HCT116 (cell line): ENCODE measurements around the gene GDPD5. TPM values are rescaled to one million over a fixed set of nuclear protein-coding genes. Genes with fewer than 3 reads are reported as not detected.

Source experiments
- ATAC-seq: fragments of 200-7000 bp; cut with Tn5 transposase; 2 replicates; pipeline ENCODE4 v1.9.1; 2020; ENCODE audit warnings: mild to moderate bottlenecking, moderate library complexity
- BruUV-seq: library from RNA; stranded (reverse); fragments of 400-500 nt; replicated peaks from 2 replicates; lab custom pipeline; 2021; lab: Mats Ljungman, UMichigan
- CTCF ChIA-PET: fragments of 300-600 bp; sonication (Branson Sonifier 250); formaldehyde crosslinking; loops from one replicate; lab custom pipeline; 2021; ENCODE audit warnings: antibody characterized with exemption; lab: Charles Lee
- POLR2A ChIA-PET: fragments of 300-600, 350-600 bp; sonication (Branson Sonifier 250); formaldehyde crosslinking; loops from one replicate; lab custom pipeline; 2021; ENCODE audit warnings: antibody characterized with exemption; lab: Charles Lee
- RAD21 ChIA-PET, 2 experiments: fragments of 300-600 bp; sonication (Branson Sonifier 250); formaldehyde crosslinking; loops; one replicate each; lab custom pipeline; 2023; ENCODE audit warnings: low total read pairs in 2 of 2; ENCODE audit not compliant: uncharacterized antibody in 2 of 2, unreplicated experiment in 2 of 2, low non-redundant PET in 1 of 2; lab: Charles Lee
- DNase-seq: peaks from one replicate; pipeline ENCODE4 v3.0.0-alpha.2; 2010; ENCODE audit warnings: low read depth, low spot score
- H2AFZ ChIP-seq: fragments of 200-600 bp; shearing (Covaris generic), sonication (generic); 2 replicates; pipeline ENCODE4 v1.6.1; 2017; ENCODE audit warnings: low read depth, mixed run types, mixed read lengths, antibody characterized with exemption, low read length; ENCODE audit not compliant: poor library complexity, severe bottlenecking
- H3K27ac ChIP-seq: 2 replicates; pipeline ENCODE4 v1.5.1; 2012; ENCODE audit warnings: low read depth, low read length
- H3K27me3 ChIP-seq: fragments of 200-600 bp; sonication (generic); 2 replicates; pipeline ENCODE4 v1.6.1; 2016; ENCODE audit warnings: mixed run types, low read length, mixed read lengths; ENCODE audit not compliant: insufficient read depth
- H3K36me3 ChIP-seq, 2 experiments: fragments of 200-500 bp in 1 of 2; fragments of 200-600 bp in 1 of 2; sonication (Bioruptor generic) in 1 of 2; sonication (generic) in 1 of 2; 2 replicates each; pipeline versions ENCODE4 v1.5.1 to v1.6.1; 2014 to 2016; ENCODE audit warnings: low read length in 2 of 2, inconsistent platforms in 1 of 2, mixed read lengths in 1 of 2, mixed run types in 1 of 2; ENCODE audit not compliant: insufficient read depth in 2 of 2, control insufficient read depth in 1 of 2
- H3K4me1 ChIP-seq, 2 experiments: fragments of 200-600 bp in 1 of 2; sonication (generic) in 1 of 2; 2 replicates each; pipeline versions ENCODE4 v1.5.1 to v1.6.1; 2012 to 2017; ENCODE audit warnings: low read length in 2 of 2, inconsistent platforms in 1 of 2, mild to moderate bottlenecking in 1 of 2, mixed read lengths in 1 of 2, mixed run types in 1 of 2, moderate library complexity in 1 of 2; ENCODE audit not compliant: insufficient read depth in 2 of 2, control insufficient read depth in 1 of 2
- H3K4me2 ChIP-seq: fragments of 200-600 bp; sonication (generic); 2 replicates; pipeline ENCODE4 v1.6.1; 2017; ENCODE audit warnings: mixed run types, low read length, mixed read lengths
- H3K4me3 ChIP-seq, 2 experiments: fragments of 200-600 bp in 1 of 2; sonication (generic) in 1 of 2; replicated peaks in 1 of 2; 2 replicates each; pipeline ENCODE4 v1.5.1; 2011 to 2016; ENCODE audit warnings: low read length in 2 of 2, control low read depth in 1 of 2, low read depth in 1 of 2, mild to moderate bottlenecking in 1 of 2, mixed read lengths in 1 of 2, mixed run types in 1 of 2
- H3K79me2 ChIP-seq: fragments of 200-600 bp; sonication (generic); 2 replicates; pipeline ENCODE4 v1.6.1; 2017; ENCODE audit warnings: mild to moderate bottlenecking, mixed run types, low read length, moderate library complexity, mixed read lengths; ENCODE audit not compliant: insufficient read depth
- H3K9ac ChIP-seq: fragments of 200-600 bp; sonication (generic); 2 replicates; pipeline ENCODE4 v1.6.1; 2016; ENCODE audit warnings: low read length, mixed read lengths
- H3K9me2 ChIP-seq: fragments of 200-600 bp; sonication (generic), shearing (Covaris generic); 2 replicates; pipeline ENCODE4 v1.6.1; 2017; ENCODE audit warnings: mixed run types, mild to moderate bottlenecking, moderate library complexity; ENCODE audit not compliant: insufficient read depth
- H3K9me3 ChIP-seq, 2 experiments: fragments of 200-500 bp in 1 of 2; fragments of 200-600 bp in 1 of 2; sonication (Bioruptor generic) in 1 of 2; sonication (generic) in 1 of 2; 2 replicates each; pipeline ENCODE4 v1.6.1; 2014 to 2017; ENCODE audit warnings: low read length in 2 of 2, mixed read lengths in 2 of 2, inconsistent platforms in 1 of 2, low read depth in 1 of 2, mild to moderate bottlenecking in 1 of 2, mixed run types in 1 of 2, moderate library complexity in 1 of 2; ENCODE audit not compliant: control insufficient read depth in 1 of 2, insufficient read depth in 1 of 2
- H4K20me1 ChIP-seq: fragments of 200-600 bp; sonication (generic), shearing (Covaris generic); 2 replicates; pipeline ENCODE4 v1.6.1; 2017; ENCODE audit warnings: mixed run types, mild to moderate bottlenecking, moderate library complexity; ENCODE audit not compliant: insufficient read depth
- CBX3 ChIP-seq: IDR thresholded peaks from 2 replicates; pipeline ENCODE4 v1.6.1; 2012; ENCODE audit warnings: low read depth
- CEBPB ChIP-seq: IDR thresholded peaks from 2 replicates; pipeline ENCODE4 v1.6.1; 2012; ENCODE audit warnings: low read depth
- ELF1 ChIP-seq: IDR thresholded peaks from 2 replicates; pipeline ENCODE4 v1.6.1; 2012; ENCODE audit warnings: low read depth, borderline replicate concordance
- EZH2 ChIP-seq: fragments of 200-600 bp; sonication (generic); IDR thresholded peaks from 2 replicates; pipeline ENCODE4 v1.6.1; 2017; ENCODE audit warnings: antibody characterized with exemption, mixed run types
- EZH2phosphoT487 ChIP-seq: fragments of 200-600 bp; IDR thresholded peaks from 2 replicates; pipeline ENCODE4 v1.6.1; 2018; ENCODE audit warnings: antibody characterized with exemption, borderline replicate concordance
- JUND ChIP-seq: IDR thresholded peaks from 2 replicates; pipeline ENCODE4 v1.6.1; 2012
- POLR2A ChIP-seq: IDR thresholded peaks from 2 replicates; pipeline ENCODE4 v1.7.0; 2011; ENCODE audit warnings: borderline replicate concordance; ENCODE audit not compliant: insufficient read depth, insufficient read length; ENCODE audit errors: extremely low read depth
- POLR2AphosphoS5 ChIP-seq: IDR thresholded peaks from 2 replicates; pipeline ENCODE4 v1.6.1; 2011; ENCODE audit warnings: mild to moderate bottlenecking, low read depth, low read length, moderate library complexity
- RAD21 ChIP-seq: IDR thresholded peaks from 2 replicates; pipeline ENCODE4 v1.6.1; 2012; ENCODE audit warnings: low read depth, mild to moderate bottlenecking
- SIN3A ChIP-seq: IDR thresholded peaks from 2 replicates; pipeline ENCODE4 v1.6.1; 2012; ENCODE audit warnings: low read depth
- SP1 ChIP-seq: IDR thresholded peaks from 2 replicates; pipeline ENCODE4 v1.6.1; 2012; ENCODE audit warnings: low read depth
- SRF ChIP-seq: IDR thresholded peaks from 2 replicates; pipeline ENCODE4 v1.6.1; 2012; ENCODE audit warnings: low read depth
- TCF7L2 ChIP-seq: IDR thresholded peaks from 2 replicates; pipeline ENCODE4 v1.7.0; 2011; ENCODE audit warnings: borderline replicate concordance, inconsistent platforms; ENCODE audit not compliant: insufficient read depth, insufficient read length; ENCODE audit errors: extremely low read depth
- ZNF274 ChIP-seq: fragments of 200-500 bp; sonication (Bioruptor generic); IDR thresholded peaks from 2 replicates; pipeline ENCODE4 v1.6.1; 2014; ENCODE audit warnings: mild to moderate bottlenecking, low read depth, low read length, inconsistent platforms
- intact Hi-C: fragments of 100-400 bp; cut with micrococcal nuclease; formaldehyde crosslinking; loops from 2 replicates; pipeline ENCODE4 v1.10.0; 2022
- total RNA-seq: library from RNA; stranded (reverse); gene quantifications from one replicate; pipeline ENCODE4 v1.2.1, GENCODE V29; 2021; ENCODE audit not compliant: unreplicated experiment
- TF ChIP-seq, protein P1 (sequence below): IDR thresholded peaks from 2 replicates; pipeline ENCODE4 v1.6.1; 2012
- TF ChIP-seq, protein P2 (sequence below), 3 experiments: fragments of 200-600 bp in 1 of 3; sonication (generic) in 1 of 3; IDR thresholded peaks in 2 of 3; conservative IDR thresholded peaks in 1 of 3; 2 replicates each; pipeline ENCODE4 v1.5.1; 2012 to 2017; ENCODE audit warnings: low read depth in 2 of 3, low read length in 2 of 3, antibody characterized with exemption in 1 of 3, borderline replicate concordance in 1 of 3, control low read depth in 1 of 3, mild to moderate bottlenecking in 1 of 3, mixed read lengths in 1 of 3, mixed run types in 1 of 3, moderate library complexity in 1 of 3; ENCODE audit not compliant: insufficient read depth in 1 of 3
- TF ChIP-seq, protein P3 (sequence below): IDR thresholded peaks from 2 replicates; pipeline ENCODE4 v1.6.1; 2011; ENCODE audit warnings: mild to moderate bottlenecking, low read length, moderate library complexity; ENCODE audit not compliant: insufficient replicate concordance; ENCODE audit errors: extremely low read depth
- TF ChIP-seq, protein P4 (sequence below): IDR thresholded peaks from 2 replicates; pipeline ENCODE4 v1.6.1; 2012; ENCODE audit warnings: low read depth

The GDPD5 gene
- total RNA-seq, 1 experiment from 2014 or later: 27.5 TPM

DNA sequence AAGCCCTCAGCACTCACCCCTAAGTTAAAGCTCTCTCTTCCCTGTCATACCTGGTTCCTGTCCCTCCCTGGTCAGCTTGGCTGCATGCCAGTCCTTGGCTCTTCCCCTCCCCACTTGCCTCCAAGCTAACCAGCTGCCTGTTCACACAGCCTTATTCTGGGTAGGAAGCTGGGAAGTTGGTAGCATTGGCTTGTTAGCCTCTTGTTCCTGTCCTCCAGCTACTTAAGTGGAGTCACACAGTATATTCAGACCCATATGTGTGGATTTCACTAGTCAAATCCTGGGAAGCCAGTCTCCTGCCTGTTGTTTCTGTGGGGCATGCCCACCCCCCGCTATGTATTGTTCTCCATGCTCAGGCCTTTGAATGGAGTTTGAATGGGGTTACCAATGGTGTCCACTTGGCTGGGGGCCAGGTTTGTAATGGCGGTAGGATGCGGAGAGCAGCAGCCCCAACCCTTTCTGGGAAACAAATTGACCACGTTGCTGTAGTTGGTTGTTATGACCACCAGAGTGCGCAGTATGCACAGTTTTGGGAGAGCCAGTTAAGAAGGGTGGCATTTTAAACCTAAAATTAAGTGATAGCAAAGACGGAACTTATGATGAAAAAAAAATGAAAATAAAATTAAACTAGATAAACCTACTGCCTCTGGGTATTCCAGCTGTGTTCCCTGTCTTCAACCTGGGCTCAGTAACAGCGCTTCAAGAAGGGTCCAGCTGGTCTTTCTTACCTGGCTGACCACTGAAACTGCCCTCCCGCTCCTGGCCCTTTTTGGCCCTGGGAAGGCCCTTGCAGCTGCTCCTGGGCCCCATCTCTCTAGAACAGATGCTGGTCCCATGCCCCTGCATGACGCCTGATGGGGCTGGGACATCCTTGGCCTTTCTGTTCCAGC, 137.1 kb downstream of the GDPD5 start:
- ChIA-PET CTCF (interaction anchor here (0.6 to 7.1 kb wide), 14 partner anchors 13 to 508 kb away, joined by 3 to 57 read pairs (median 4); no protein-coding TSS in a partner anchor), RAD21 (interaction anchor here in 1 of 2 experiments (0.5 to 1.6 kb wide), 2 partner anchors 88 to 108 kb away, joined by 3 to 4 read pairs; no protein-coding TSS in a partner anchor), POLR2A (interaction anchor here (0.7 to 1.4 kb wide), 3 partner anchors 12 to 144 kb away, joined by 3 to 5 read pairs (median 5); no protein-coding TSS in a partner anchor)
- no peaks in the 10 kb centered on the region for H3K27me3 ChIP-seq
- H2AFZ ChIP-seq: peak overlapping the region; percentile 98
- H3K79me2 ChIP-seq: no peaks in the 10 kb centered on the region
- H3K4me3 ChIP-seq: no peak overlapping the region
- peaks cover 23 to 48% of the 10 kb centered on the region in 2 experiments for H3K4me1 ChIP-seq
- H3K27ac ChIP-seq: peak overlapping the region; percentile 8; the same call in 1 of the 2 replicates
- peak; percentile 81 for DNase-seq
- peak; percentile 78 for ATAC-seq
- H4K20me1 ChIP-seq: no peaks in the 10 kb centered on the region
- H3K9ac ChIP-seq: no peak overlapping the region
- no TSS peak for BruUV-seq
- H3K4me2 ChIP-seq: peak overlapping the region; percentile 59
- no peaks in the 10 kb centered on the region for H3K9me2 ChIP-seq
- no peaks in the 10 kb centered on the region for H3K9me3 ChIP-seq
- H3K36me3 ChIP-seq: no peaks in the 10 kb centered on the region
- intact Hi-C loops: loop anchor here (1.0 to 5.0 kb wide), 3 partner anchors 59 to 479 kb away; no protein-coding TSS in a partner anchor
- TF ChIP-seq, protein P1, sequence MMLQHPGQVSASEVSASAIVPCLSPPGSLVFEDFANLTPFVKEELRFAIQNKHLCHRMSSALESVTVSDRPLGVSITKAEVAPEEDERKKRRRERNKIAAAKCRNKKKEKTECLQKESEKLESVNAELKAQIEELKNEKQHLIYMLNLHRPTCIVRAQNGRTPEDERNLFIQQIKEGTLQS: no peak
- TF ChIP-seq ELF1 (no peak), SIN3A (no peak), CEBPB (no peak), ZNF274 (no peak), POLR2A (no peak), EZH2phosphoT487 (no peak), CBX3 (no peak), JUND (no peak), RAD21 (peak; percentile 93), EZH2 (no peak), SRF (no peak), POLR2AphosphoS5 (no peak), SP1 (no peak), TCF7L2 (no peak)
- TF ChIP-seq, protein P2, sequence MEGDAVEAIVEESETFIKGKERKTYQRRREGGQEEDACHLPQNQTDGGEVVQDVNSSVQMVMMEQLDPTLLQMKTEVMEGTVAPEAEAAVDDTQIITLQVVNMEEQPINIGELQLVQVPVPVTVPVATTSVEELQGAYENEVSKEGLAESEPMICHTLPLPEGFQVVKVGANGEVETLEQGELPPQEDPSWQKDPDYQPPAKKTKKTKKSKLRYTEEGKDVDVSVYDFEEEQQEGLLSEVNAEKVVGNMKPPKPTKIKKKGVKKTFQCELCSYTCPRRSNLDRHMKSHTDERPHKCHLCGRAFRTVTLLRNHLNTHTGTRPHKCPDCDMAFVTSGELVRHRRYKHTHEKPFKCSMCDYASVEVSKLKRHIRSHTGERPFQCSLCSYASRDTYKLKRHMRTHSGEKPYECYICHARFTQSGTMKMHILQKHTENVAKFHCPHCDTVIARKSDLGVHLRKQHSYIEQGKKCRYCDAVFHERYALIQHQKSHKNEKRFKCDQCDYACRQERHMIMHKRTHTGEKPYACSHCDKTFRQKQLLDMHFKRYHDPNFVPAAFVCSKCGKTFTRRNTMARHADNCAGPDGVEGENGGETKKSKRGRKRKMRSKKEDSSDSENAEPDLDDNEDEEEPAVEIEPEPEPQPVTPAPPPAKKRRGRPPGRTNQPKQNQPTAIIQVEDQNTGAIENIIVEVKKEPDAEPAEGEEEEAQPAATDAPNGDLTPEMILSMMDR (IDR thresholded peaks at IDR 0.05 in 2 of 3, conservative IDR thresholded peaks at IDR 0.05 in 1 of 3; ENCODE audit: borderline replicate concordance in 1 of 3, insufficient read depth in 1 of 3, low read depth in 2 of 3, low read length in 2 of 3): peak; percentile 77 to 89 (median 88)
- TF ChIP-seq, protein P3, sequence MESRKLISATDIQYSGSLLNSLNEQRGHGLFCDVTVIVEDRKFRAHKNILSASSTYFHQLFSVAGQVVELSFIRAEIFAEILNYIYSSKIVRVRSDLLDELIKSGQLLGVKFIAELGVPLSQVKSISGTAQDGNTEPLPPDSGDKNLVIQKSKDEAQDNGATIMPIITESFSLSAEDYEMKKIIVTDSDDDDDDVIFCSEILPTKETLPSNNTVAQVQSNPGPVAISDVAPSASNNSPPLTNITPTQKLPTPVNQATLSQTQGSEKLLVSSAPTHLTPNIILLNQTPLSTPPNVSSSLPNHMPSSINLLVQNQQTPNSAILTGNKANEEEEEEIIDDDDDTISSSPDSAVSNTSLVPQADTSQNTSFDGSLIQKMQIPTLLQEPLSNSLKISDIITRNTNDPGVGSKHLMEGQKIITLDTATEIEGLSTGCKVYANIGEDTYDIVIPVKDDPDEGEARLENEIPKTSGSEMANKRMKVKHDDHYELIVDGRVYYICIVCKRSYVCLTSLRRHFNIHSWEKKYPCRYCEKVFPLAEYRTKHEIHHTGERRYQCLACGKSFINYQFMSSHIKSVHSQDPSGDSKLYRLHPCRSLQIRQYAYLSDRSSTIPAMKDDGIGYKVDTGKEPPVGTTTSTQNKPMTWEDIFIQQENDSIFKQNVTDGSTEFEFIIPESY: no peak
- TF ChIP-seq, protein P4, sequence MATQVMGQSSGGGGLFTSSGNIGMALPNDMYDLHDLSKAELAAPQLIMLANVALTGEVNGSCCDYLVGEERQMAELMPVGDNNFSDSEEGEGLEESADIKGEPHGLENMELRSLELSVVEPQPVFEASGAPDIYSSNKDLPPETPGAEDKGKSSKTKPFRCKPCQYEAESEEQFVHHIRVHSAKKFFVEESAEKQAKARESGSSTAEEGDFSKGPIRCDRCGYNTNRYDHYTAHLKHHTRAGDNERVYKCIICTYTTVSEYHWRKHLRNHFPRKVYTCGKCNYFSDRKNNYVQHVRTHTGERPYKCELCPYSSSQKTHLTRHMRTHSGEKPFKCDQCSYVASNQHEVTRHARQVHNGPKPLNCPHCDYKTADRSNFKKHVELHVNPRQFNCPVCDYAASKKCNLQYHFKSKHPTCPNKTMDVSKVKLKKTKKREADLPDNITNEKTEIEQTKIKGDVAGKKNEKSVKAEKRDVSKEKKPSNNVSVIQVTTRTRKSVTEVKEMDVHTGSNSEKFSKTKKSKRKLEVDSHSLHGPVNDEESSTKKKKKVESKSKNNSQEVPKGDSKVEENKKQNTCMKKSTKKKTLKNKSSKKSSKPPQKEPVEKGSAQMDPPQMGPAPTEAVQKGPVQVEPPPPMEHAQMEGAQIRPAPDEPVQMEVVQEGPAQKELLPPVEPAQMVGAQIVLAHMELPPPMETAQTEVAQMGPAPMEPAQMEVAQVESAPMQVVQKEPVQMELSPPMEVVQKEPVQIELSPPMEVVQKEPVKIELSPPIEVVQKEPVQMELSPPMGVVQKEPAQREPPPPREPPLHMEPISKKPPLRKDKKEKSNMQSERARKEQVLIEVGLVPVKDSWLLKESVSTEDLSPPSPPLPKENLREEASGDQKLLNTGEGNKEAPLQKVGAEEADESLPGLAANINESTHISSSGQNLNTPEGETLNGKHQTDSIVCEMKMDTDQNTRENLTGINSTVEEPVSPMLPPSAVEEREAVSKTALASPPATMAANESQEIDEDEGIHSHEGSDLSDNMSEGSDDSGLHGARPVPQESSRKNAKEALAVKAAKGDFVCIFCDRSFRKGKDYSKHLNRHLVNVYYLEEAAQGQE: no peak
